ENCODE results near the gene RBM20. TPM values are rescaled to one million over a fixed set of nuclear protein-coding genes. Genes with fewer than 3 reads are reported as not detected.
A peak's percentile ranks its signal among the peaks of the same experiment; 100 is the strongest.

RBM20 gene
- polyA plus RNA-seq, 4 donors, result under 0.01 to 0.52 (median 0.36) TPM; not detected in 1

GRCh38 chr10:110682348-110682747 is 38.2 kb downstream of the RBM20 start:
- peak in 1 of 2 donors; percentile 10 for DNase-seq
- H3K36me3 ChIP-seq (ENCODE audit: control insufficient read depth in 3 of 3, insufficient read depth in 2 of 3, low read depth in 1 of 3, low read length in 3 of 3), result no peaks in the 10 kb centered on the region
- no peaks in the 10 kb centered on the region for H3K9me3 ChIP-seq (ENCODE audit: control insufficient read depth in 2 of 2, insufficient read depth in 1 of 2, low read depth in 1 of 2, low read length in 1 of 2)
- no peak overlapping the region for H3K4me3 ChIP-seq (ENCODE audit: low read depth in 1 of 3, low read length in 3 of 3)
- no peaks in the 10 kb centered on the region for H3K4me1 ChIP-seq (ENCODE audit: control insufficient read depth in 3 of 3, insufficient read depth in 2 of 3, low read depth in 1 of 3, low read length in 2 of 3)
- H3K27ac ChIP-seq (ENCODE audit: low read depth in 1 of 3, low read length in 2 of 3), result no peak overlapping the region
- 28 to 71% (median 42%) methylated on average over 3 of the region's 3 CpGs for WGBS, 3 donors
- no peak for FAIRE-seq
- peaks cover 0 to 15% (median 2%) of the 10 kb centered on the region in 3 donors for H3K27me3 ChIP-seq (ENCODE audit: control insufficient read depth in 3 of 3, insufficient read depth in 3 of 3, low read length in 3 of 3)

- FAIRE-seq, result no peak
- H3K4me3 ChIP-seq (ENCODE audit: low read depth in 1 of 3, low read length in 3 of 3), result no peak overlapping the region
- no peak overlapping the region for H3K27ac ChIP-seq (ENCODE audit: low read depth in 1 of 3, low read length in 2 of 3)
These were observed 40.8 kb downstream of the RBM20 start for GRCh38 chr10:110684800-110685446.

GRCh38 chr10:110686047-110686446 is 41.9 kb downstream of the RBM20 start:
- Histone ChIP-seq H3K27ac (ENCODE audit: low read depth in 1 of 3, low read length in 2 of 3) (no peak overlapping the region), H3K4me1 (ENCODE audit: control insufficient read depth in 3 of 3, insufficient read depth in 2 of 3, low read depth in 1 of 3, low read length in 2 of 3) (no peaks in the 10 kb centered on the region), H3K27me3 (ENCODE audit: control insufficient read depth in 3 of 3, insufficient read depth in 3 of 3, low read length in 3 of 3) (peaks cover 0 to 19% (median 5%) of the 10 kb centered on the region in 3 donors), H3K36me3 (ENCODE audit: control insufficient read depth in 3 of 3, insufficient read depth in 2 of 3, low read depth in 1 of 3, low read length in 3 of 3) (no peaks in the 10 kb centered on the region), H3K9me3 (ENCODE audit: control insufficient read depth in 2 of 2, insufficient read depth in 1 of 2, low read depth in 1 of 2, low read length in 1 of 2) (no peaks in the 10 kb centered on the region), H3K4me3 (ENCODE audit: low read depth in 1 of 3, low read length in 3 of 3) (no peak overlapping the region)
- FAIRE-seq (no peak), DNase-seq (no peak)
- WGBS, 3 donors, result 91 to 95% (median 93%) methylated on average over 6 of the region's 6 CpGs

More at GRCh38 chr10:110684800-110685446, 40.8 kb downstream of the RBM20 start:
- Histone ChIP-seq H3K27me3 (ENCODE audit: control insufficient read depth in 3 of 3, insufficient read depth in 3 of 3, low read length in 3 of 3) (peaks cover 0 to 19% (median 5%) of the 10 kb centered on the region in 3 donors), H3K4me1 (ENCODE audit: control insufficient read depth in 3 of 3, insufficient read depth in 2 of 3, low read depth in 1 of 3, low read length in 2 of 3) (no peaks in the 10 kb centered on the region), H3K36me3 (ENCODE audit: control insufficient read depth in 3 of 3, insufficient read depth in 2 of 3, low read depth in 1 of 3, low read length in 3 of 3) (no peaks in the 10 kb centered on the region), H3K9me3 (ENCODE audit: control insufficient read depth in 2 of 2, insufficient read depth in 1 of 2, low read depth in 1 of 2, low read length in 1 of 2) (no peaks in the 10 kb centered on the region)
- DNase-seq, result no peak
- 71 to 81% (median 77%) methylated on average over 22 of the region's 22 CpGs for WGBS, 3 donors

GRCh38 chr10:110686949-110687348 is 42.8 kb downstream of the RBM20 start:
- Histone ChIP-seq H3K4me1 (ENCODE audit: control insufficient read depth in 3 of 3, insufficient read depth in 2 of 3, low read depth in 1 of 3, low read length in 2 of 3) (no peaks in the 10 kb centered on the region), H3K36me3 (ENCODE audit: control insufficient read depth in 3 of 3, insufficient read depth in 2 of 3, low read depth in 1 of 3, low read length in 3 of 3) (no peaks in the 10 kb centered on the region), H3K27me3 (ENCODE audit: control insufficient read depth in 3 of 3, insufficient read depth in 3 of 3, low read length in 3 of 3) (peaks cover 0 to 19% (median 5%) of the 10 kb centered on the region in 3 donors), H3K4me3 (ENCODE audit: low read depth in 1 of 3, low read length in 3 of 3) (no peak overlapping the region), H3K9me3 (ENCODE audit: control insufficient read depth in 2 of 2, insufficient read depth in 1 of 2, low read depth in 1 of 2, low read length in 1 of 2) (no peaks in the 10 kb centered on the region), H3K27ac (ENCODE audit: low read depth in 1 of 3, low read length in 2 of 3) (no peak overlapping the region)
- DNase-seq (no peak), FAIRE-seq (no peak)
- WGBS, 3 donors, result 89 to 97% (median 92%) methylated on average over 2 of the region's 2 CpGs

- FAIRE-seq, result no peak
These were observed 43.3 kb downstream of the RBM20 start for GRCh38 chr10:110687400-110687799.

GRCh38 chr10:110691139-110691538 is 47.0 kb downstream of the RBM20 start:
- WGBS, 3 donors, result 69 to 81% (median 78%) methylated on average over 2 of the region's 2 CpGs
- H3K27ac ChIP-seq (ENCODE audit: low read depth in 1 of 3, low read length in 2 of 3), result no peak overlapping the region
- H3K27me3 ChIP-seq (ENCODE audit: control insufficient read depth in 3 of 3, insufficient read depth in 3 of 3, low read length in 3 of 3), result peaks cover 0 to 5% (median 5%) of the 10 kb centered on the region in 3 donors
- DNase-seq (no peak), FAIRE-seq (no peak)
- no peak overlapping the region for H3K4me3 ChIP-seq (ENCODE audit: low read depth in 1 of 3, low read length in 3 of 3)
- no peaks in the 10 kb centered on the region for H3K36me3 ChIP-seq (ENCODE audit: control insufficient read depth in 3 of 3, insufficient read depth in 2 of 3, low read depth in 1 of 3, low read length in 3 of 3)
- no peaks in the 10 kb centered on the region for H3K4me1 ChIP-seq (ENCODE audit: control insufficient read depth in 3 of 3, insufficient read depth in 2 of 3, low read depth in 1 of 3, low read length in 2 of 3)
- no peaks in the 10 kb centered on the region for H3K9me3 ChIP-seq (ENCODE audit: control insufficient read depth in 2 of 2, insufficient read depth in 1 of 2, low read depth in 1 of 2, low read length in 1 of 2)

More at GRCh38 chr10:110687400-110687799, 43.3 kb downstream of the RBM20 start:
- Histone ChIP-seq H3K4me1 (ENCODE audit: control insufficient read depth in 3 of 3, insufficient read depth in 2 of 3, low read depth in 1 of 3, low read length in 2 of 3) (no peaks in the 10 kb centered on the region), H3K27ac (ENCODE audit: low read depth in 1 of 3, low read length in 2 of 3) (no peak overlapping the region), H3K36me3 (ENCODE audit: control insufficient read depth in 3 of 3, insufficient read depth in 2 of 3, low read depth in 1 of 3, low read length in 3 of 3) (no peaks in the 10 kb centered on the region), H3K27me3 (ENCODE audit: control insufficient read depth in 3 of 3, insufficient read depth in 3 of 3, low read length in 3 of 3) (peaks cover 0 to 19% (median 5%) of the 10 kb centered on the region in 3 donors), H3K9me3 (ENCODE audit: control insufficient read depth in 2 of 2, insufficient read depth in 1 of 2, low read depth in 1 of 2, low read length in 1 of 2) (no peaks in the 10 kb centered on the region), H3K4me3 (ENCODE audit: low read depth in 1 of 3, low read length in 3 of 3) (no peak overlapping the region)
- WGBS, 3 donors, result 72 to 85% (median 76%) methylated on average over 6 of the region's 6 CpGs
- no peak for DNase-seq

- FAIRE-seq (no peak), DNase-seq (no peak)
- H3K27ac ChIP-seq (ENCODE audit: low read depth in 1 of 3, low read length in 2 of 3), result no peak overlapping the region
- H3K36me3 ChIP-seq (ENCODE audit: control insufficient read depth in 3 of 3, insufficient read depth in 2 of 3, low read depth in 1 of 3, low read length in 3 of 3), result no peaks in the 10 kb centered on the region
- peaks cover 0 to under 1% (median under 1%) of the 10 kb centered on the region in 3 donors for H3K27me3 ChIP-seq (ENCODE audit: control insufficient read depth in 3 of 3, insufficient read depth in 3 of 3, low read length in 3 of 3)
- no peaks in the 10 kb centered on the region for H3K9me3 ChIP-seq (ENCODE audit: control insufficient read depth in 2 of 2, insufficient read depth in 1 of 2, low read depth in 1 of 2, low read length in 1 of 2)
- no peaks in the 10 kb centered on the region for H3K4me1 ChIP-seq (ENCODE audit: control insufficient read depth in 3 of 3, insufficient read depth in 2 of 3, low read depth in 1 of 3, low read length in 2 of 3)
- WGBS, 3 donors, result 64 to 80% (median 65%) methylated on average over 1 of the region's 1 CpG
- no peak overlapping the region for H3K4me3 ChIP-seq (ENCODE audit: low read depth in 1 of 3, low read length in 3 of 3)
These were observed 50.1 kb downstream of the RBM20 start for GRCh38 chr10:110694263-110694662.

GRCh38 chr10:110694820-110695538 is 50.8 kb downstream of the RBM20 start:
- FAIRE-seq (no peak), DNase-seq (no peak)
- Histone ChIP-seq H3K4me1 (ENCODE audit: control insufficient read depth in 3 of 3, insufficient read depth in 2 of 3, low read depth in 1 of 3, low read length in 2 of 3) (no peaks in the 10 kb centered on the region), H3K27ac (ENCODE audit: low read depth in 1 of 3, low read length in 2 of 3) (no peak overlapping the region), H3K36me3 (ENCODE audit: control insufficient read depth in 3 of 3, insufficient read depth in 2 of 3, low read depth in 1 of 3, low read length in 3 of 3) (no peaks in the 10 kb centered on the region), H3K4me3 (ENCODE audit: low read depth in 1 of 3, low read length in 3 of 3) (no peak overlapping the region), H3K9me3 (ENCODE audit: control insufficient read depth in 2 of 2, insufficient read depth in 1 of 2, low read depth in 1 of 2, low read length in 1 of 2) (no peaks in the 10 kb centered on the region), H3K27me3 (ENCODE audit: control insufficient read depth in 3 of 3, insufficient read depth in 3 of 3, low read length in 3 of 3) (no peaks in the 10 kb centered on the region)
- WGBS, 3 donors, result 72 to 76% (median 74%) methylated on average over 5 of the region's 5 CpGs
